ENCODE measurements around the gene ADCY2.

GRCh38 chr5:7834982-7835381, 439.0 kb downstream of the ADCY2 start:
- no peak for TF ChIP-seq EZH2phosphoT487 (IDR thresholded peaks at IDR 0.05; ENCODE audit: borderline replicate concordance, low read depth, low read length)
- no peak for TF ChIP-seq CTCF (conservative IDR thresholded peaks at IDR 0.05; ENCODE audit: low read length)

Data from OCI-LY7 (cell line).